Spleen (tissue), 11 donors: ENCODE results near the gene FSTL4. TPM values are rescaled to one million over a fixed set of nuclear protein-coding genes. Genes with fewer than 3 reads are reported as not detected.

Source experiments
- DNase-seq: peaks from one replicate; pipeline ENCODE4 v3.0.0-alpha.2; 2020
- H3K27ac ChIP-seq, 8 donors: fragments of 200-600 bp; sonication (generic) in 7 of 8; 1 replicate in 4 of 8; 2 replicates in 4 of 8; pipeline versions ENCODE4 v1.5.0 to v1.8.0; 2016 to 2021; ENCODE audit warnings: inconsistent platforms in 4 of 8, mild to moderate bottlenecking in 4 of 8, moderate library complexity in 1 of 8
- H3K27me3 ChIP-seq, 7 donors: fragments of 200-600 bp; sonication (generic) in 6 of 7; replicated peaks in 1 of 7; 1 replicate in 4 of 7; 2 replicates in 3 of 7; pipeline versions ENCODE4 v1.5.0 to v1.8.0; 2016 to 2021; ENCODE audit warnings: inconsistent platforms in 3 of 7, mild to moderate bottlenecking in 1 of 7
- H3K36me3 ChIP-seq, 6 donors: fragments of 200-600 bp; sonication (generic) in 5 of 6; 1 replicate in 4 of 6; 2 replicates in 2 of 6; pipeline versions ENCODE4 v1.5.0 to v1.8.0; 2016 to 2021; ENCODE audit warnings: inconsistent platforms in 2 of 6
- H3K4me1 ChIP-seq, 6 donors: fragments of 200-600 bp; sonication (generic) in 5 of 6; 1 replicate in 3 of 6; 2 replicates in 3 of 6; pipeline versions ENCODE4 v1.5.0 to v1.8.0; 2016 to 2021; ENCODE audit warnings: inconsistent platforms in 3 of 6
- H3K4me3 ChIP-seq, 8 donors: fragments of 200-600 bp; sonication (generic) in 7 of 8; 1 replicate in 4 of 8; 2 replicates in 4 of 8; pipeline versions ENCODE4 v1.5.0 to v1.8.0; 2016 to 2021; ENCODE audit warnings: inconsistent platforms in 4 of 8, mild to moderate bottlenecking in 4 of 8, moderate library complexity in 2 of 8
- H3K9me3 ChIP-seq, 8 donors: fragments of 200-600 bp; sonication (generic) in 7 of 8; 1 replicate in 4 of 8; 2 replicates in 4 of 8; pipeline versions ENCODE4 v1.5.0 to v1.8.0; 2016 to 2021; ENCODE audit warnings: inconsistent platforms in 4 of 8
- CTCF ChIP-seq, 11 experiments: fragments of 200-600 bp in 7 of 11; fragments of 450-650 bp in 4 of 11; sonication (generic) in 4 of 11; IDR thresholded peaks in 8 of 11; conservative IDR thresholded peaks in 3 of 11; 1 replicate in 7 of 11; 2 replicates in 4 of 11; pipeline versions ENCODE4 v1.4.0 to v1.8.0; 2016 to 2021; ENCODE audit warnings: antibody characterized with exemption in 11 of 11, inconsistent platforms in 4 of 11, mild to moderate bottlenecking in 1 of 11
- POLR2A ChIP-seq, 3 donors: fragments of 450-650 bp; IDR thresholded peaks; one replicate each; pipeline ENCODE4 v1.5.1; 2017; ENCODE audit warnings: antibody characterized with exemption in 3 of 3, mild to moderate bottlenecking in 1 of 3
- POLR2AphosphoS5 ChIP-seq, 3 donors: sonication (generic); formaldehyde crosslinking; IDR thresholded peaks; one replicate each; pipeline ENCODE4 v1.5.1; 2017; ENCODE audit warnings: antibody characterized with exemption in 3 of 3
- WGBS, 5 donors: extraction: QIAGEN DNeasy Blood & Tissue Kit in 3 of 5; methylation state at CpG; one replicate each; pipeline versions ENCODE4 v1.1.5 to v1.1.7; 2013 to 2018; 5-methylcytosine and 5-hydroxymethylcytosine counted together
- intact Hi-C: fragments of 100-400 bp; cut with DNase I; formaldehyde crosslinking; loops from one replicate; pipeline ENCODE4 v1.15.0; 2023; ENCODE audit warnings: low total_unique reads
- polyA plus RNA-seq, 3 donors: library from polyadenylated mRNA; stranded (reverse); fragments of 200-250 nt; gene quantifications; one replicate each; pipeline ENCODE4 v1.2.1, GENCODE V29; 2013
- total RNA-seq, 7 donors: library from RNA; depleted of rRNA in 3 of 7; stranded (reverse); fragments of >200 nt in 3 of 7; fragmentation: NEBNext Ultra II Directional in 4 of 7; extraction: Animal tissue kit (Norgen Biotek cat#: 25700) in 4 of 7; gene quantifications; one replicate each; pipeline versions ENCODE4 v1.1.0 to v1.2.1, GENCODE V29; 2016 to 2021
- donor health status: healthy with polysubstance abuse.
- donor health status: DM: no; HTN: no; CAD: no; lungs with moderate emphysema.
- donor health status: DM: no; HTN: no; CAD: no.
- donor health status: Bipolar disorder and iron deficiency.
- donor health status: healthy.
- donor health status: DM: no; HTN: no; CAD: no.
- donor health status: DM: yes; HTN: yes; CAD: no.

The FSTL4 gene
- total and polyA plus RNA-seq, 10 donors: under 0.01 to 1.0 (median 0.37) TPM; not detected in 4

GRCh38 chr5:133423011-133423617, 189.2 kb downstream of the FSTL4 start:
- DNase-seq: no peak
- Histone ChIP-seq H3K36me3 (no peaks in the 10 kb centered on the region), H3K27ac (no peak overlapping the region), H3K4me1 (peaks cover 0 to 7% (median 3%) of the 10 kb centered on the region in 6 donors), H3K9me3 (no peaks in the 10 kb centered on the region), H3K4me3 (no peak overlapping the region), H3K27me3 (peaks cover 0 to 6% (median 0%) of the 10 kb centered on the region in 7 donors)
- intact Hi-C loops: loop anchor here (5.0 kb wide), 1 partner anchor 444 kb away; no protein-coding TSS in a partner anchor
- no peak for TF ChIP-seq CTCF (IDR thresholded peaks at IDR 0.05 in 8 of 11, conservative IDR thresholded peaks at IDR 0.05 in 3 of 11)
- no peak for TF ChIP-seq POLR2A (IDR thresholded peaks at IDR 0.05)
- TF ChIP-seq POLR2AphosphoS5 (IDR thresholded peaks at IDR 0.05): no peak
- 82 to 94% (median 88%) methylated on average over 14 of the region's 14 CpGs for WGBS, 5 donors

GRCh38 chr5:133421806-133422205, 190.5 kb downstream of the FSTL4 start:
- WGBS, 5 donors: 69 to 82% (median 70%) methylated on average over 5 of the region's 5 CpGs

GRCh38 chr5:133421394-133421793, 190.9 kb downstream of the FSTL4 start:
- Histone ChIP-seq H3K36me3 (no peaks in the 10 kb centered on the region), H3K27ac (no peak overlapping the region), H3K27me3 (peaks cover 0 to 6% (median 0%) of the 10 kb centered on the region in 7 donors), H3K9me3 (no peaks in the 10 kb centered on the region), H3K4me3 (no peak overlapping the region), H3K4me1 (peaks cover 0 to 7% (median 3%) of the 10 kb centered on the region in 6 donors)
- intact Hi-C loops: loop anchor here (5.0 kb wide), 1 partner anchor 446 kb away; no protein-coding TSS in a partner anchor
- DNase-seq: no peak
- 60 to 94% (median 68%) methylated on average over 2 to 8 of the region's 8 CpGs for WGBS, 5 donors
- peak in 2 of 11 experiments; percentile 7 to 29 for TF ChIP-seq CTCF (IDR thresholded peaks at IDR 0.05 in 8 of 11, conservative IDR thresholded peaks at IDR 0.05 in 3 of 11)
- TF ChIP-seq POLR2A (IDR thresholded peaks at IDR 0.05): no peak
- no peak for TF ChIP-seq POLR2AphosphoS5 (IDR thresholded peaks at IDR 0.05)

More at GRCh38 chr5:133421806-133422205, 190.5 kb downstream of the FSTL4 start:
- peaks cover 0 to 6% (median 0%) of the 10 kb centered on the region in 7 donors for H3K27me3 ChIP-seq
- no peaks in the 10 kb centered on the region for H3K9me3 ChIP-seq
- no peak for DNase-seq
- TF ChIP-seq POLR2AphosphoS5 (IDR thresholded peaks at IDR 0.05) (no peak), POLR2A (IDR thresholded peaks at IDR 0.05) (no peak), CTCF (IDR thresholded peaks at IDR 0.05 in 8 of 11, conservative IDR thresholded peaks at IDR 0.05 in 3 of 11) (no peak)
- H3K36me3 ChIP-seq: no peaks in the 10 kb centered on the region
- H3K27ac ChIP-seq: no peak overlapping the region
- peaks cover 0 to 7% (median 3%) of the 10 kb centered on the region in 6 donors for H3K4me1 ChIP-seq
- intact Hi-C loops: loop anchor here (5.0 kb wide), 1 partner anchor 445 kb away; no protein-coding TSS in a partner anchor
- no peak overlapping the region for H3K4me3 ChIP-seq
